KMS-11 (cell line): ENCODE results near the gene ZNF573.
"Not testable (repeated sequence)": the region's sequence is repeated elsewhere in the genome, so short reads cannot be mapped to it uniquely, and the experiment has no call there.

Experiments used
- H2AFZ ChIP-seq: fragments of 200-600 bp; sonication (generic); 2 replicates; pipeline ENCODE4 v1.6.1; 2016; ENCODE audit warnings: antibody characterized with exemption, mixed run types, low read depth
- H3K27ac ChIP-seq: fragments of 200-600 bp; sonication (generic); 2 replicates; pipeline ENCODE4 v1.6.1; 2016; ENCODE audit warnings: mild to moderate bottlenecking, mixed run types
- H3K27me3 ChIP-seq: fragments of 200-600 bp; sonication (generic); 2 replicates; pipeline ENCODE4 v1.6.1; 2017; ENCODE audit warnings: mild to moderate bottlenecking, low read depth, mixed run types, moderate library complexity; ENCODE audit not compliant: insufficient read depth
- H3K36me3 ChIP-seq: fragments of 200-600 bp; sonication (generic); 2 replicates; pipeline ENCODE4 v1.6.1; 2017; ENCODE audit warnings: mild to moderate bottlenecking, mixed run types; ENCODE audit not compliant: insufficient read depth
- H3K4me1 ChIP-seq: fragments of 200-600 bp; sonication (generic); 2 replicates; pipeline ENCODE4 v1.6.1; 2016; ENCODE audit warnings: mild to moderate bottlenecking, low read depth, mixed run types; ENCODE audit not compliant: poor library complexity, severe bottlenecking
- H3K4me2 ChIP-seq: fragments of 200-600 bp; sonication (generic); 2 replicates; pipeline ENCODE4 v1.7.0; 2016; ENCODE audit warnings: mild to moderate bottlenecking, mixed run types
- H3K4me3 ChIP-seq: fragments of 200-600 bp; sonication (generic); IDR thresholded peaks from 2 replicates; pipeline ENCODE4 v1.6.1; 2017; ENCODE audit warnings: low read depth, low read length, mixed read lengths; ENCODE audit not compliant: insufficient read depth
- H3K79me2 ChIP-seq: fragments of 200-600 bp; sonication (generic); 2 replicates; pipeline ENCODE4 v1.6.1; 2016; ENCODE audit warnings: low read depth, mixed run types; ENCODE audit not compliant: insufficient read depth
- H3K9ac ChIP-seq: fragments of 200-600 bp; sonication (generic); 2 replicates; pipeline ENCODE4 v1.6.1; 2016; ENCODE audit warnings: mild to moderate bottlenecking, mixed run types
- H4K20me1 ChIP-seq: fragments of 200-600 bp; sonication (generic); 2 replicates; pipeline ENCODE4 v1.6.1; 2016; ENCODE audit warnings: mild to moderate bottlenecking, mixed run types; ENCODE audit not compliant: insufficient read depth
- CTCF ChIP-seq: fragments of 200-600 bp; sonication (generic); conservative IDR thresholded peaks from 2 replicates; pipeline ENCODE4 v1.6.1; 2017; ENCODE audit warnings: low read depth, mild to moderate bottlenecking, antibody characterized with exemption, low read length, moderate library complexity, mixed read lengths

The ZNF573 gene

GRCh38 chr19:37779127-37780005 is at the start of gene ZNF573:
ZNF573 (minus strand) TSS chr19:37779586; CDS start chr19:37773729, 5,857 bp downstream.
- no peaks in the 10 kb centered on the region for H4K20me1 ChIP-seq
- no peak for TF ChIP-seq CTCF
- no peak within 1 kb of the TSS for H3K27ac ChIP-seq
- H3K4me2 ChIP-seq = no peak within 1 kb of the TSS
- H3K9ac ChIP-seq = no peak within 1 kb of the TSS
- H3K4me3 ChIP-seq = no peak within 1 kb of the TSS
- peak within 1 kb of the TSS; percentile 14; the same call in 1 of the 2 replicates for H2AFZ ChIP-seq
- H3K79me2 ChIP-seq = no peaks in the 10 kb centered on the region
- H3K4me1 ChIP-seq = no peaks in the 10 kb centered on the region
- no peaks in the 10 kb centered on the region for H3K36me3 ChIP-seq
- no peaks in the 10 kb centered on the region for H3K27me3 ChIP-seq

GRCh38 chr19:37817180-37817981 is 38.0 kb upstream of the ZNF573 start:
- no peak overlapping the region for H3K4me3 ChIP-seq
- no peak overlapping the region for H2AFZ ChIP-seq
- no peak overlapping the region for H3K4me2 ChIP-seq

GRCh38 chr19:37815611-37816010 is 36.2 kb upstream of the ZNF573 start:
- not testable (repeated sequence) for H3K4me1 ChIP-seq, H3K4me3 ChIP-seq, H3K4me2 ChIP-seq, H2AFZ ChIP-seq, H3K36me3 ChIP-seq, H3K79me2 ChIP-seq, H3K9ac ChIP-seq, H4K20me1 ChIP-seq, H3K27me3 ChIP-seq, H3K27ac ChIP-seq

More at GRCh38 chr19:37817180-37817981, 38.0 kb upstream of the ZNF573 start:
- H3K9ac ChIP-seq = no peak overlapping the region
- H3K27ac ChIP-seq = no peak overlapping the region
- H4K20me1 ChIP-seq = no peaks in the 10 kb centered on the region
- no peaks in the 10 kb centered on the region for H3K4me1 ChIP-seq
- no peak for TF ChIP-seq CTCF
- H3K27me3 ChIP-seq = no peaks in the 10 kb centered on the region
- H3K36me3 ChIP-seq = no peaks in the 10 kb centered on the region
- H3K79me2 ChIP-seq = no peaks in the 10 kb centered on the region

- Histone ChIP-seq H3K27ac (no peak overlapping the region), H4K20me1 (no peaks in the 10 kb centered on the region), H3K4me3 (no peak overlapping the region), H2AFZ (no peak overlapping the region), H3K9ac (no peak overlapping the region), H3K79me2 (no peaks in the 10 kb centered on the region), H3K36me3 (no peaks in the 10 kb centered on the region), H3K4me2 (no peak overlapping the region), H3K4me1 (no peaks in the 10 kb centered on the region), H3K27me3 (no peaks in the 10 kb centered on the region)
- TF ChIP-seq CTCF = no peak
Measured at GRCh38 chr19:37813340-37813739, 34.0 kb upstream of the ZNF573 start.
